Measurements from ENCODE around the gene ACOT8. TPM values are rescaled to one million over a fixed set of nuclear protein-coding genes. Genes with fewer than 3 reads are reported as not detected.

The ACOT8 gene
- total RNA-seq, 4 donors from 2014 or later: 32.3 to 66.2 (median 41.4) TPM

DNA sequence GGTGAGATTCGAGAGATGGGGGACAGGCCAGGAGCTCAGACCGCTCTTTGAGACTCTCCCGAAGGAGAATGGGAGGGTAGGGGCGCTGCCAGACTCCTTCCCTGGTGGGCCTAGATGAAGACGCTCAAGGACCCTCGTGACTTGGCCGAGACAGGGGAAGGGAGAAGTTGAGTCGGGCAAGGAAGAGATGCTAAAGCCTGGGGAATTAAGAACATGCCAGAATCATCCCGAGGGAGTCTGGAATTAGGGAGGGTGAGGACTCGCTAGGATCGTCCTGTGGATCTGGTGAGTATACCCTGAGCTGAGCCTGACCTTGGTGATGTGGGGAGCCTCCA, 44.2 kb downstream of the ACOT8 start:
- no peak for TF ChIP-seq POLR2A (IDR thresholded peaks at IDR 0.05)
- TF ChIP-seq, protein P1, sequence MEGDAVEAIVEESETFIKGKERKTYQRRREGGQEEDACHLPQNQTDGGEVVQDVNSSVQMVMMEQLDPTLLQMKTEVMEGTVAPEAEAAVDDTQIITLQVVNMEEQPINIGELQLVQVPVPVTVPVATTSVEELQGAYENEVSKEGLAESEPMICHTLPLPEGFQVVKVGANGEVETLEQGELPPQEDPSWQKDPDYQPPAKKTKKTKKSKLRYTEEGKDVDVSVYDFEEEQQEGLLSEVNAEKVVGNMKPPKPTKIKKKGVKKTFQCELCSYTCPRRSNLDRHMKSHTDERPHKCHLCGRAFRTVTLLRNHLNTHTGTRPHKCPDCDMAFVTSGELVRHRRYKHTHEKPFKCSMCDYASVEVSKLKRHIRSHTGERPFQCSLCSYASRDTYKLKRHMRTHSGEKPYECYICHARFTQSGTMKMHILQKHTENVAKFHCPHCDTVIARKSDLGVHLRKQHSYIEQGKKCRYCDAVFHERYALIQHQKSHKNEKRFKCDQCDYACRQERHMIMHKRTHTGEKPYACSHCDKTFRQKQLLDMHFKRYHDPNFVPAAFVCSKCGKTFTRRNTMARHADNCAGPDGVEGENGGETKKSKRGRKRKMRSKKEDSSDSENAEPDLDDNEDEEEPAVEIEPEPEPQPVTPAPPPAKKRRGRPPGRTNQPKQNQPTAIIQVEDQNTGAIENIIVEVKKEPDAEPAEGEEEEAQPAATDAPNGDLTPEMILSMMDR (IDR thresholded peaks at IDR 0.05 in 4 of 5, conservative IDR thresholded peaks at IDR 0.05 in 1 of 5): no peak
- in situ Hi-C loops (cut with MboI; ENCODE audit: low sequenced_read_pairs in 4 of 4): loop anchor here in 3 of 4 donors (25.0 kb wide), 2 partner anchors 149 to 274 kb away; partner anchors contain the start of genes NCOA5 (in 3 of the 3) and ZNF335 (in 1 of the 3)
- Histone ChIP-seq H3K4me3 (peak overlapping the region; percentile 53 to 70 (median 58)), H3K36me3 (peaks cover 0 to 37% of the 10 kb centered on the region in 2 donors), H3K4me1 (peaks cover 5 to 14% of the 10 kb centered on the region in 2 donors), H3K9me3 (no peaks in the 10 kb centered on the region), H3K27ac (peak overlapping the region; percentile 7 to 60 (median 21)), H3K27me3 (no peaks in the 10 kb centered on the region)
- ATAC-seq (no peak), DNase-seq (no peak)
- intact Hi-C loops (cut with DNase I; ENCODE audit: low total_unique reads): no loop called here

DNA sequence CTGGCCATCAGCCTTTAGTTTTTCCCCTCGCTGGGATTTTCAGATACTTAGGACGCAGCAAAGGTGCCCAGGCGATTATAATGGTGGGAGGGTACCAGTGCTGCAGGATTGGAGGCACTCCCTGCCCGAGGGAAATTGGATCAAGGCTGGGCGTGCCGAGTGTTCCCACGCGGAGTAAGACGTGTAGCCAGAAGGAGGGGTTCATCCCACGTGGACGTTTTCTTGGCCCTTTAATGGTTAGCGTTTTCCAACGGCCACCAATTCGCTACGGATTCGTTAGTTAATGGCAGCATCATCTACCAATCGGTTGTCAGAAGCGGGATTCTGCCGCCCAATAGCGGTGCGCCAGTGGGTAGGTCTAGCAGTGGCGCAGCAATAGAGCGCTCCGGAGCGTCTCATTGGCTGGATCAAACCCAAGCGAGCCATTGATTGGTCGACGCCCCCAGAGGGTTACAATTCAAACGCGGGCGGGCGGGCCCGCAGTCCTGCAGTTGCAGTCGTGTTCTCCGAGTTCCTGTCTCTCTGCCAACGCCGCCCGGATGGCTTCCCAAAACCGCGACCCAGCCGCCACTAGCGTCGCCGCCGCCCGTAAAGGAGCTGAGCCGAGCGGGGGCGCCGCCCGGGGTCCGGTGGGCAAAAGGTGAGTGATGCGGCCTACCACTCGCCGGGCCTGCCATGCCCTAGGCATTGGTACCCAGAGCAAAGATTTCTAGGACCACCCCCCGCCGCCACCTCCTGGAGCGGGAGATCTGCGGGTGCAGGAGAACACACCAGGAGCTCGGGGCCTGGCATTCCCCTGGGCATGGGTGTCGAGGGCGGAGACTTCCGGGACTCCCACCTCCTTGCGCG, 44.8 kb downstream of the ACOT8 start, which contains the start of gene UBE2C:
UBE2C (plus strand) TSS at position 488 of the 849 bp plus-strand sequence; CDS start at position 540, 52 bp downstream.
- H3K36me3 ChIP-seq: peaks cover 0 to 43% of the 10 kb centered on the region in 2 donors
- H3K4me1 ChIP-seq: peaks cover 5 to 14% of the 10 kb centered on the region in 2 donors
- peak in 1 of 2 donors; percentile 22 for TF ChIP-seq POLR2A (IDR thresholded peaks at IDR 0.05)
- TF ChIP-seq, protein P1 (IDR thresholded peaks at IDR 0.05 in 4 of 5, conservative IDR thresholded peaks at IDR 0.05 in 1 of 5): no peak
- in situ Hi-C loops (cut with MboI; ENCODE audit: low sequenced_read_pairs in 4 of 4): loop anchor here in 3 of 4 donors (25.0 kb wide), 2 partner anchors 150 to 275 kb away; partner anchors contain the start of genes NCOA5 (in 3 of the 3) and ZNF335 (in 1 of the 3)
- intact Hi-C loops (cut with DNase I; ENCODE audit: low total_unique reads): no loop called here
- no peaks in the 10 kb centered on the region for H3K9me3 ChIP-seq
- DNase-seq: peak; percentile 98 to 99
- peak; percentile 97 to 100 for ATAC-seq
- no peaks in the 10 kb centered on the region for H3K27me3 ChIP-seq
- peak within 1 kb of the TSS; percentile 60 to 81 (median 72) for H3K27ac ChIP-seq
- H3K4me3 ChIP-seq: peak within 1 kb of the TSS; percentile 53 to 70 (median 58)

DNA sequence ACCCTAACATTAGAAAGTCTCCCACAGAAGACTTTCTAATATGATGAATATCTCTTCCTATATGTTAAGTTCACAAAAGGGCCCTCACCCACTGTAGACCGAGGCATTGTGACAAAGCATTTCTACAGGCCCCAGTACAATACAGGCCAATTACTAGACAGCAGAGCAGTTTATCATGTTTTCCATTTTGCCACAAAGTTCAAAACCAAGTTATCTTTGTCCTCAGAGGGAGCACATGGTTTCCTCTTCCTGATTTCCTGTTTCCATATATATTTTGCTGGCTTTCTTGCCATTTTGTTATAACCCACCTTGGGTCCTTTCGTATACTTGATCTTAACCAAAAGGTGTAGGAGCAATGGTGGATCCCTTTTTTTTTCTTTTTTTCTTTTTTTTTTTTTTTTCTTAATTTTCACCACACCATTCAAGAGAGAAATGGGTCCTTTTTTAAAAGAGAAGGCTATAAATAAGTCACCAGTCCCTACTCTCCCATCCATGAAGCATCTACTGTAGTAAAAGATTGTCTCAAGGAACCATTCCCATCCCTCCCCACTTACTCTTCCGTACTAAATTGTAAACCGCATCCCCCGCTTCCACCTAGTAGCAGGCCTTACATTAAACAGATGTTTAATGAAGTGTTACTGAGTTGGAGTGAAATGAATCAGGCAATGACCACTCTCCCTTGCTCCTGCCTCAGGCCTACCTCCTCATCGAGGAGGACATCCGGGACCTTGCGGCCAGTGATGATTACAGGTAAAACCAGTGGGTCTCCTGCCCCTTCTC, 46.8 kb downstream of the ACOT8 start:
- peaks cover 9 to 14% of the 10 kb centered on the region in 2 donors for H3K4me1 ChIP-seq
- H3K27me3 ChIP-seq: no peaks in the 10 kb centered on the region
- ATAC-seq: no peak
- no peaks in the 10 kb centered on the region for H3K9me3 ChIP-seq
- in situ Hi-C loops (cut with MboI; ENCODE audit: low sequenced_read_pairs in 4 of 4): loop anchor here in 3 of 4 donors (25.0 kb wide), 2 partner anchors 152 to 277 kb away; partner anchors contain the start of genes NCOA5 (in 3 of the 3) and ZNF335 (in 1 of the 3)
- TF ChIP-seq, protein P1 (IDR thresholded peaks at IDR 0.05 in 4 of 5, conservative IDR thresholded peaks at IDR 0.05 in 1 of 5): no peak
- no peak for TF ChIP-seq POLR2A (IDR thresholded peaks at IDR 0.05)
- DNase-seq: no peak
- intact Hi-C loops (cut with DNase I; ENCODE audit: low total_unique reads): no loop called here
- H3K27ac ChIP-seq: peak overlapping the region in 1 of 4 donors; percentile 31
- no peak overlapping the region for H3K4me3 ChIP-seq
- peaks cover 0 to 63% of the 10 kb centered on the region in 2 donors for H3K36me3 ChIP-seq

DNA sequence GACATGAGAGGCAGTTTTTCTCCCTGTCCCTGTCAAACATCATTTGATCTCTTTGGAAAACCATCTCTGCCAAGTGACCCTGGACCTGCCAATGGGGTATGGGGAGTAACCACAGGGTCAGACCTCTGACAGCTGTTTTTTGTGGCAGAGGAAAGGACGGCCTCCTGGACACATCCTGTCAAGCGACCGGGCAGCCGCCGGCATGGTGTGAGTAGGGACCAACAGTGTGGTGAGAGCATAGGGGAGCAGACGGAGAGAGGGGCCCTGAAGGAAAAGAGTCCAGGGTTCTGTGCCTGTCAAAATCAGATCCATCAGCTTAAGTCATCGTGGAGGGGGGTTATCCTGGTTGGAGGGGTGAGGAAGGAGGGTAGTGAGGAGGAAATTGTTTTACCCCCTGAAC, 55.3 kb downstream of the ACOT8 start:
- in situ Hi-C loops (cut with MboI; ENCODE audit: low sequenced_read_pairs in 4 of 4) (loop anchor here in 3 of 4 donors (25.0 kb wide), 2 partner anchors 160 to 285 kb away; partner anchors contain the start of genes NCOA5 (in 3 of the 3) and ZNF335 (in 1 of the 3)), intact Hi-C loops (cut with DNase I; ENCODE audit: low total_unique reads) (no loop called here)
- H3K9me3 ChIP-seq: no peaks in the 10 kb centered on the region
- H3K4me3 ChIP-seq: no peak overlapping the region
- H3K27me3 ChIP-seq: no peaks in the 10 kb centered on the region
- DNase-seq: no peak
- no peak overlapping the region for H3K27ac ChIP-seq
- TF ChIP-seq POLR2A (IDR thresholded peaks at IDR 0.05): no peak
- TF ChIP-seq, protein P1 (IDR thresholded peaks at IDR 0.05 in 4 of 5, conservative IDR thresholded peaks at IDR 0.05 in 1 of 5): no peak
- H3K4me1 ChIP-seq: peaks cover 13 to 23% of the 10 kb centered on the region in 2 donors
- peaks cover 3 to 62% of the 10 kb centered on the region in 2 donors for H3K36me3 ChIP-seq
- no peak for ATAC-seq
